ENCODE measurements around the gene NUDT21. TPM values are rescaled to one million over a fixed set of nuclear protein-coding genes. Genes with fewer than 3 reads are reported as not detected.
"Not testable (repeated sequence)": the region's sequence is repeated elsewhere in the genome, so short reads cannot be mapped to it uniquely, and the experiment has no call there.

Gene NUDT21
- total RNA-seq, 1 experiment from 2014 or later: 83.4 TPM

- no peaks in the 10 kb centered on the region for H3K9me3 Mint-ChIP-seq (ENCODE audit: unreplicated experiment)
- DNase-seq (ENCODE audit: unreplicated experiment): no peak
- no TSS peak for BruUV-seq (replicated peaks)
- ChIA-PET CTCF (no interaction called here), POLR2A (interaction anchor here (0.7 to 0.8 kb wide), 2 partner anchors 12 to 41 kb away, joined by 3 to 4 read pairs; partner anchors contain the start of genes NUDT21 and OGFOD1)
- no peaks in the 10 kb centered on the region for H3K4me1 Mint-ChIP-seq (ENCODE audit: insufficient read depth, unreplicated experiment)
- no peaks in the 10 kb centered on the region for H3K27me3 Mint-ChIP-seq (ENCODE audit: insufficient read depth, unreplicated experiment)
- no peak for TF ChIP-seq CTCF (IDR thresholded peaks at IDR 0.05; ENCODE audit: unreplicated experiment)
- no peak overlapping the region for H3K4me3 Mint-ChIP-seq (ENCODE audit: unreplicated experiment)
- H3K27ac Mint-ChIP-seq (ENCODE audit: low read depth, unreplicated experiment): no peak overlapping the region
- peaks cover 18% of the 10 kb centered on the region for H3K36me3 Mint-ChIP-seq (ENCODE audit: insufficient read depth, unreplicated experiment)
- intact Hi-C loops (cut with micrococcal nuclease): no loop called here
These were observed 40.6 kb upstream of the NUDT21 start for GRCh38 chr16:56491657-56492261.

GRCh38 chr16:56488868-56489267 lies 37.7 kb upstream of the NUDT21 start:
- CTCF ChIA-PET: interaction anchor here (0.7 kb wide), 1 partner anchor 113 kb away, joined by 3 read pairs; no protein-coding TSS in a partner anchor
- DNase-seq (ENCODE audit: unreplicated experiment); intact Hi-C loops (cut with micrococcal nuclease); H3K27ac Mint-ChIP-seq (ENCODE audit: low read depth, unreplicated experiment); H3K9me3 Mint-ChIP-seq (ENCODE audit: unreplicated experiment); POLR2A ChIA-PET; H3K27me3 Mint-ChIP-seq (ENCODE audit: insufficient read depth, unreplicated experiment); H3K4me1 Mint-ChIP-seq (ENCODE audit: insufficient read depth, unreplicated experiment); H3K4me3 Mint-ChIP-seq (ENCODE audit: unreplicated experiment); BruUV-seq (replicated peaks): not testable (repeated sequence)
- peaks cover 20% of the 10 kb centered on the region for H3K36me3 Mint-ChIP-seq (ENCODE audit: insufficient read depth, unreplicated experiment)

DNA sequence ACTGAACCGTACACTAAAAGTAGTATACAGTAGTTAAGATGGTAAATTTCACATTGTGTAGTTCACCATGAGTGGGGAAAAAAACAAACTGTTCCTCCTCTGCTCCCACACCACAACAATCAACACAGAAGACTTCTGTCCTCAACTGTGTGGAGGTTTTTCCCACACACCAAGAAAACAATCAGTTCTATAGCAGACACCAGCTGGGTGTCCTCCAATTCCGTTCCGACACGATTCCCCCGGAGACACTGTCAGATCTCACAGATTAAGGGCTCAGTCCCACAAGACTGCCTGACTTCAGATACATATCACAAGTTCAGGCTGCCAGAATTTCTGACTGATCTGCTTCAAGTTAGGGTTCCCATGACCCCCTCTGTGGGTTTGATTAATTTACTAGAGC lies 36.9 kb upstream of the NUDT21 start:
- no peak overlapping the region for H3K4me3 Mint-ChIP-seq (ENCODE audit: unreplicated experiment)
- intact Hi-C loops (cut with micrococcal nuclease): no loop called here
- no TSS peak for BruUV-seq (replicated peaks)

GRCh38 chr16:56483394-56483793 lies 32.3 kb upstream of the NUDT21 start:
- H3K4me3 Mint-ChIP-seq (ENCODE audit: unreplicated experiment): no peak overlapping the region
- TF ChIP-seq CTCF (IDR thresholded peaks at IDR 0.05; ENCODE audit: unreplicated experiment): no peak
- no peaks in the 10 kb centered on the region for H3K27me3 Mint-ChIP-seq (ENCODE audit: insufficient read depth, unreplicated experiment)
- DNase-seq (ENCODE audit: unreplicated experiment): no peak
- no TSS peak for BruUV-seq (replicated peaks)
- H3K27ac Mint-ChIP-seq (ENCODE audit: low read depth, unreplicated experiment): no peak overlapping the region
- ChIA-PET POLR2A (interaction anchor here (0.7 kb wide), 1 partner anchor 735 kb away, joined by 3 read pairs; no protein-coding TSS in a partner anchor), CTCF (interaction anchor here (0.6 kb wide), 2 partner anchors 151 to 236 kb away, joined by 3 to 4 read pairs; no protein-coding TSS in a partner anchor)
- H3K36me3 Mint-ChIP-seq (ENCODE audit: insufficient read depth, unreplicated experiment): peaks cover 55% of the 10 kb centered on the region
- no peaks in the 10 kb centered on the region for H3K4me1 Mint-ChIP-seq (ENCODE audit: insufficient read depth, unreplicated experiment)
- intact Hi-C loops (cut with micrococcal nuclease): no loop called here
- H3K9me3 Mint-ChIP-seq (ENCODE audit: unreplicated experiment): no peaks in the 10 kb centered on the region

More for the DNA sequence above, 36.9 kb upstream of the NUDT21 start:
- ChIA-PET POLR2A (no interaction called here), CTCF (interaction anchor here (0.6 to 0.7 kb wide), 2 partner anchors 9 to 44 kb away, joined by 3 read pairs; no protein-coding TSS in a partner anchor)
- peaks cover 22% of the 10 kb centered on the region for H3K36me3 Mint-ChIP-seq (ENCODE audit: insufficient read depth, unreplicated experiment)
- H3K27me3 Mint-ChIP-seq (ENCODE audit: insufficient read depth, unreplicated experiment): no peaks in the 10 kb centered on the region
- no peak for DNase-seq (ENCODE audit: unreplicated experiment)
- no peak overlapping the region for H3K27ac Mint-ChIP-seq (ENCODE audit: low read depth, unreplicated experiment)
- TF ChIP-seq CTCF (IDR thresholded peaks at IDR 0.05; ENCODE audit: unreplicated experiment): no peak
- no peaks in the 10 kb centered on the region for H3K4me1 Mint-ChIP-seq (ENCODE audit: insufficient read depth, unreplicated experiment)
- no peaks in the 10 kb centered on the region for H3K9me3 Mint-ChIP-seq (ENCODE audit: unreplicated experiment)

Measured in MCF 10A (cell line).